Measurements from ENCODE around the gene PANK4. TPM values are rescaled to one million over a fixed set of nuclear protein-coding genes. Genes with fewer than 3 reads are reported as not detected.

Gene PANK4
- total and polyA plus RNA-seq, 2 of the 8 experiments (the other 6 are each of a cell fraction or from before 2014, with no cell fraction given): 20.1 to 29.7 TPM

DNA sequence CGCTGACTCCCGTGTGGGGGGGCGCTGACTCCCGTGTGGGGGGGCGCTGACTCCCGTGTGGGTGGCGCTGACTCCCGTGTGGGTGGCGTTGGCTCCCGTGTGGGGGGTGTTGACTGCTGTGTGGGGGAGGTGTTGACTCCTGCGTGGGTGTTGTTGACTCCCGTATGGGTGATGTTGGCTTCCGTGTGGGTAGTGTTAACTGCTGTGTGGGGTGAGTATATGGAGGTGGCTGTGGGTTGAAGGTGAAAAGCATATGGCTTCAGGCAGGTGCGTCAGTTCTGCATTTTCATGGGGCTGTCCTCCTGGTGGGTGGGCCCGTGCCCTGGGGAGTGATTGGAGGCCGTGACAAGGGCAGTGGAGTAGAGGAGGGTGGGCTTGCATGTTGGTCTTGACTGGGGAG, 42.4 kb downstream of the PANK4 start:
- CTCF ChIA-PET (ENCODE audit: partially characterized antibody): no interaction called here
- peaks cover 0 to 7% of the 10 kb centered on the region in 2 experiments for H4K20me1 ChIP-seq (replicated peaks in 1 of 2; ENCODE audit: control insufficient read depth in 1 of 2, insufficient read depth in 2 of 2, low read length in 2 of 2)
- no peak overlapping the region for H2AFZ ChIP-seq (ENCODE audit: low read length)
- 0 out of 7 replicates have a peak, but pooled peaks cover 0 to 6% (median 0%) of the 10 kb centered on the region in 4 experiments for H3K27me3 ChIP-seq (replicated peaks in 1 of 4; ENCODE audit: control insufficient read depth in 3 of 4, extremely low read depth in 1 of 4, insufficient read depth in 3 of 4, low read length in 3 of 4)
- H3K4ac ChIP-seq (replicated peaks; ENCODE audit: insufficient read length, low read depth, low read length): no peak overlapping the region
- H2BK5ac ChIP-seq (ENCODE audit: low read depth, low read length): no peak overlapping the region
- no peak overlapping the region for H2BK15ac ChIP-seq (ENCODE audit: low read length)
- H2AK5ac ChIP-seq (ENCODE audit: low read depth, low read length): no peak overlapping the region
- no peak overlapping the region for H3K18ac ChIP-seq (ENCODE audit: extremely low read depth, low read length)
- H4K5ac ChIP-seq (ENCODE audit: insufficient read length, low read depth, low read length): no peak overlapping the region
- H3K56ac ChIP-seq (replicated peaks; ENCODE audit: insufficient read length, low read depth, low read length): no peak overlapping the region
- H3K23ac ChIP-seq (ENCODE audit: insufficient read length): no peak overlapping the region
- peaks cover 0 to 17% of the 10 kb centered on the region in 2 experiments; a peak in 2 of 4 replicates for H3K9me3 ChIP-seq (ENCODE audit: insufficient read depth in 2 of 2, low read depth in 1 of 2, low read length in 1 of 2)
- no peak overlapping the region for H3K9ac ChIP-seq (replicated peaks in 1 of 4; ENCODE audit: extremely low read depth in 1 of 4, low read depth in 3 of 4, low read length in 3 of 4)
- no peak overlapping the region for H2BK120ac ChIP-seq (replicated peaks; ENCODE audit: low read depth, low read length)
- POLR2A ChIA-PET (ENCODE audit: partially characterized antibody): no interaction called here
- H3K14ac ChIP-seq (ENCODE audit: insufficient read length): no peak overlapping the region
- no peaks in the 10 kb centered on the region for H3K4me1 ChIP-seq (replicated peaks in 1 of 4; ENCODE audit: control insufficient read depth in 3 of 4, insufficient read depth in 4 of 4, low read length in 3 of 4)
- 88% methylated on average over 6 of the region's 16 CpGs; no CpG with 5 or more reads in 1 of the 2 experiments for WGBS, 2 experiments (ENCODE audit: extremely low coverage in 1 of 2, insufficient coverage in 1 of 2, insufficient read length in 1 of 2, insufficient replicate concordance in 2 of 2, low coverage in 1 of 2, low lambda C conversion rate in 2 of 2, missing lambda C conversion rate in 1 of 2)
- DNase-seq (ENCODE audit: low read depth in 1 of 2, low spot score in 2 of 2): no peak
- no peak overlapping the region for H4K8ac ChIP-seq (ENCODE audit: extremely low read depth, insufficient read depth, low read length)
- no peaks in the 10 kb centered on the region for H3K36me3 ChIP-seq (ENCODE audit: control insufficient read depth in 2 of 4, insufficient read depth in 4 of 4, low read length in 3 of 4)
- H3K23me2 ChIP-seq (ENCODE audit: low read depth, low read length): no peaks in the 10 kb centered on the region; the same call in 1 of the 2 replicates
- no peak for FAIRE-seq
- no peak overlapping the region for H2BK12ac ChIP-seq (ENCODE audit: low read depth, low read length)
- no peak overlapping the region for H4K91ac ChIP-seq (replicated peaks; ENCODE audit: insufficient read length, low read length)
- H2BK20ac ChIP-seq (ENCODE audit: low read length): no peak overlapping the region
- H3K4me2 ChIP-seq (ENCODE audit: insufficient read depth in 1 of 2, low read depth in 2 of 2, low read length in 2 of 2): no peak overlapping the region
- no peaks in the 10 kb centered on the region for H3K79me2 ChIP-seq (ENCODE audit: control insufficient read depth in 1 of 2, insufficient read depth in 2 of 2, low read length in 2 of 2)
- H3K27ac ChIP-seq (ENCODE audit: low read depth, low read length): no peak overlapping the region
- TF ChIP-seq BACH1 (IDR thresholded peaks at IDR 0.05; ENCODE audit: low read length) (no peak), SIN3A (conservative IDR thresholded peaks at IDR 0.05 in 1 of 2, IDR thresholded peaks at IDR 0.05 in 1 of 2; ENCODE audit: low read depth in 1 of 2, low read length in 2 of 2) (no peak), NRF1 (IDR thresholded peaks at IDR 0.05; ENCODE audit: low read depth, low read length) (no peak), RFX5 (IDR thresholded peaks at IDR 0.05; ENCODE audit: borderline replicate concordance, low read depth, low read length) (no peak), FOSL1 (IDR thresholded peaks at IDR 0.05; ENCODE audit: insufficient read depth, low read depth, low read length) (no peak), EGR1 (IDR thresholded peaks at IDR 0.05; ENCODE audit: borderline replicate concordance, low read depth, low read length) (no peak)
- H3K79me1 ChIP-seq (ENCODE audit: low read depth, low read length): no peaks in the 10 kb centered on the region
- H3K4me3 ChIP-seq (ENCODE audit: extremely low read depth in 1 of 4, insufficient read depth in 2 of 4, low read depth in 3 of 4, low read length in 4 of 4): no peak overlapping the region

Measured in H1 (cell line).